Measurements from ENCODE around the gene SARM1.

SARM1 gene

DNA sequence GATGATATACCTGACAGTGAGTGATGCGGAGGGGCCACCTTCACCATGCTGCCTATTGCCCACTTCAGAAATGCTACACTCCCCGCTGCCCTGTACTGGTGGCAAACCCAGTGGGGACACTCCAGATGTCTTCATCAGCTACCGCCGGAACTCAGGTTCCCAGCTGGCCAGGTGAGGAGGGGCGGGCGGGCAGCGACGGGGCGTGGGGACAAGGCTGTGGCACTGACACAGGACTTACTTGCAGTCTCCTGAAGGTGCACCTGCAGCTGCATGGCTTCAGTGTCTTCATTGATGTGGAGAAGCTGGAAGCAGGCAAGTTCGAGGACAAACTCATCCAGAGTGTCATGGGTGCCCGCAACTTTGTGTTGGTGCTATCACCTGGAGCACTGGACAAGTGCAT, 16.6 kb downstream of the SARM1 start:
- H3K4me3 ChIP-seq = no peak overlapping the region
- TF ChIP-seq, protein P1, sequence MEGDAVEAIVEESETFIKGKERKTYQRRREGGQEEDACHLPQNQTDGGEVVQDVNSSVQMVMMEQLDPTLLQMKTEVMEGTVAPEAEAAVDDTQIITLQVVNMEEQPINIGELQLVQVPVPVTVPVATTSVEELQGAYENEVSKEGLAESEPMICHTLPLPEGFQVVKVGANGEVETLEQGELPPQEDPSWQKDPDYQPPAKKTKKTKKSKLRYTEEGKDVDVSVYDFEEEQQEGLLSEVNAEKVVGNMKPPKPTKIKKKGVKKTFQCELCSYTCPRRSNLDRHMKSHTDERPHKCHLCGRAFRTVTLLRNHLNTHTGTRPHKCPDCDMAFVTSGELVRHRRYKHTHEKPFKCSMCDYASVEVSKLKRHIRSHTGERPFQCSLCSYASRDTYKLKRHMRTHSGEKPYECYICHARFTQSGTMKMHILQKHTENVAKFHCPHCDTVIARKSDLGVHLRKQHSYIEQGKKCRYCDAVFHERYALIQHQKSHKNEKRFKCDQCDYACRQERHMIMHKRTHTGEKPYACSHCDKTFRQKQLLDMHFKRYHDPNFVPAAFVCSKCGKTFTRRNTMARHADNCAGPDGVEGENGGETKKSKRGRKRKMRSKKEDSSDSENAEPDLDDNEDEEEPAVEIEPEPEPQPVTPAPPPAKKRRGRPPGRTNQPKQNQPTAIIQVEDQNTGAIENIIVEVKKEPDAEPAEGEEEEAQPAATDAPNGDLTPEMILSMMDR (IDR thresholded peaks at IDR 0.05) = no peak
- DNase-seq (ENCODE audit: low spot score) = no peak
- no peak overlapping the region for H3K27ac ChIP-seq

DNA sequence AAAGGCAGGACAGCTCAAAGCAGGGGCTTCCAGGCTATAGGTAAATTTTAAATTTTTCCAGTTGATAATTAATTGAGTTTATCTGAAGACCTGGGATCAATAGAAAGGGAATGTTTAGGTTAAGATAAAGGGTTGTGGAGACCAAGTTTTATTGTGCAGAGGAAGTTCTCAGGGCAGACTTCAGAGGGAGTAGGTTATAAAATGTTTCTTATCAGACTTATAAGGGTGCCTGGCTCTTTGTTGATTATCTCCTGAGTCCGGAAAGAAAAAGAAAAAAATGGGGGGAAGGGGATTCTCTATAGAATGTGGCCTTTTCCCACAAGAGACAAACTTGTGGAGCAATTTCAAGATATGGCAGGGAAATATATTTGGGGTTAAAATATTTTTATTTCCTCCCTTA, 18.6 kb downstream of the SARM1 start:
- Histone ChIP-seq H3K4me3 (no peak overlapping the region), H3K27ac (no peak overlapping the region)
- TF ChIP-seq, protein P1 (IDR thresholded peaks at IDR 0.05) = no peak
- DNase-seq (ENCODE audit: low spot score) = no peak

DNA sequence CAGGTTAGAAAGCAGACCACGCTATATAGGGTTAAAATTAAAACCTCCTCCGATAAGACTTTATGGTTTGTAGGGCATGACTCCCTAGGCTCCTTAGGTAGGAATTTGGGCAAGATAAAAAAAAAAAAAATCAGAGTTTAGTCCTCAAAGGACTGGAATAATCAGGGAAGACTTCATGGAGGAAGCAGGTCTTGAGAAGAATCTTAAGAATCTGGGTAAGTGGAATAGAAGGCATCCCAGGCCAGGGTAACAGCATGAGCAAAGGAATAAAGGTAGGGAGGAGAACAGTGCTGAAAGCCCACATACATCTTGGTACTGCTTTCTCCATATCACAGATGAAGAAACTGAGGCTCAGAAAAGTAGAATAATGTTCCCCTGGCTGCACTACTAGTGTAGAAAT, 19.1 kb downstream of the SARM1 start:
- Histone ChIP-seq H3K27ac (no peak overlapping the region), H3K4me3 (no peak overlapping the region)
- TF ChIP-seq, protein P1 (IDR thresholded peaks at IDR 0.05) = no peak
- no peak for DNase-seq (ENCODE audit: low spot score)

DNA sequence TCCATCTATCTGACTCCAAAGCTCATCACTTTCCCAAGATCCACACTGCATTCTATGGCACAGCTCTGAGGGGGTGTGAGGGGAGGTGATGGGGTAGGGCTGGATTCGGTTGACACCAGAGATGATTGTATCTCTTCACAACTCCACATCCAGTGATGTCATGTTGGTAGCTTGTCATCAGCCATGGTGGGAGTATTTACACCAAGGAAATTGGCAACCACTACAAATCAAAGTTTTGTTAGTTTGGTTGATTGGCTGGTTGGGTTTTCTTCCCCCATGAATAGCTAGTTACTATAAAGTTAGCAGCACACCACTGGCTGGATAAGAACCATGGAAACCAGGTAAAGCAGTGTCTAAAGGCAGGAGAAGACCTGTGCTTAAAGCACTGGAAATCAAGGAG, 19.5 kb downstream of the SARM1 start:
- Histone ChIP-seq H3K4me3 (no peak overlapping the region), H3K27ac (no peak overlapping the region)
- no peak for DNase-seq (ENCODE audit: low spot score)
- TF ChIP-seq, protein P1 (IDR thresholded peaks at IDR 0.05) = no peak

DNA sequence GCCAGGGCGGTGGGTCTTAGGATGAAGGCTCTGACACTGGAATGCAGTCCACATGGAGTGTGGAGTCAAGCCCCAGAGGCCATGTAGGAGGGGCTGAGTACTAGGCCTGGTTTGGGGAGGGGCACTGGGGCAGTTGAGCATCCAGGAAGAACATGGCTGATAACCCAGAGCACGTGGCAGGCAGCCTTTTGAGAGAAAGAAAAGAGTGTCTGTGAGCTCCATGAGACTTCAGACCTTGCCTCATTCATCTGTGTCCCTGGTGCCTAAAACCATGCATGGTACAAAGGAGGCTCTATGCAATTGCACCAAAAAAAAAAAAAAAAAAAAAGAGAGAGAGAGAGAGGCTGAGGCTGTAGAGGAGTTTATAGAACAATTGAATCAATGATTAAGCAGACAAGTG, 19.9 kb downstream of the SARM1 start:
- H3K27ac ChIP-seq = no peak overlapping the region
- DNase-seq (ENCODE audit: low spot score) = no peak
- H3K4me3 ChIP-seq = no peak overlapping the region
- TF ChIP-seq, protein P1 (IDR thresholded peaks at IDR 0.05) = no peak

DNA sequence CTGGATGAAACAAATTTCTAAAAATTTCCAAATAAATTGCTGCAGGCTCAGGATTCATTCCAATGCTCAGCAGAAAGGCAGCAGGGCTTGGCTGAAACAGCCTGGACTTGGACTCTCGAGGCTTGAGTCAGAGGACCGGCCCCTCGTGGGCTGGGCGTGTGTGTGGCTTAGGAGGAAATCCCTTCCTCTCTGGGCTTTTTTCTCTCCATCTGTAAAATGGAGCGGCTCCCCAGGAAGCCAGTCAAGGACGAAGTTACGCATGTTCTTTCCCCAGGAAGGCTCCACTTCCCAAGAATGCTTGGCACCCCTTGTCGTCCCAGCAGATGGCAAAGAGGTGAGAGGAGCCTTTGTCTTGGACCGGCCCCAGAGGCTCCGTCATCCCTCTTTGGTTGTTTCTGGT, 21.0 kb downstream of the SARM1 start:
- Histone ChIP-seq H3K4me3 (no peak overlapping the region), H3K27ac (no peak overlapping the region)
- no peak for DNase-seq (ENCODE audit: low spot score)
- TF ChIP-seq, protein P1 (IDR thresholded peaks at IDR 0.05) = no peak

DNA sequence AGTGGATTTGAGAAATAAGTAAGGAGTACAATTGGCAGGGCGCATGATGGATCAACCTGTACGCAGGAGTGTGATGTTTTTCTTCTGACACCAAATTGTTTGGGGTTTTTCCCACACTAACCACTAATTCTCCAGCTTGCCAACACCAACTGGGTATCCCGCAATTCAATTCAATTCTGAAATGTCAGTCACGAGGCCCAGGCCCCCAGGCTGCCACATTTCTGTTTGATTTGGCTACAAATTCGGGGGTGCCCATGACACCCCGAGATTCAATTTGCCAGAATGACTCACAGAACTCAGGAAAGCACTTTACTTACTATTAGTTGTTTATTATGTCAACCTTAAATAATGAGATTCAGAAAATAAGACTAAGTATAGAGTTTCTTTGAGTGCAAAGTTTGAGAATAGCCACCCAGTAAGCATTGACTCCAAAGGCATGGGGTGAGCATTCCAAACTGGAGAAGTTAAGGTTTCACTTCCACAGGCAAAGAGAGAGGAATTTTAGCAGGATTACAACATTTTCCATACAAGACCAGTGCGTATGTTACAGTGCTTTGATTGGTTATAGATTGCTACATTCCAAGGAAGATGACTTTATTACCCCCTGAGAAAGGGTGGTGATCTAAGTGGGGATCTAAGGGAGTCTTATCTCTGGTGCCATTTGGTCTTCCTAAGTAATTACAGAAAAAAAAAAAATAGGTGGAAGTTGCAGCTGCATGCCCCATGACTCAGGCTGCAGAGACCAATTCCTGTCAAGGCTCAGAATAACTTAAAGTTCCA, 23.0 kb downstream of the SARM1 start:
- TF ChIP-seq, protein P1 (IDR thresholded peaks at IDR 0.05) = no peak
- Histone ChIP-seq H3K27ac (no peak overlapping the region), H3K4me3 (no peak overlapping the region)
- no peak for DNase-seq (ENCODE audit: low spot score)
